ENCODE results near the gene DDX27. TPM values are rescaled to one million over a fixed set of nuclear protein-coding genes. Genes with fewer than 3 reads are reported as not detected.

Gene DDX27
- total RNA-seq, 1 donor from 2014 or later = 13.4 TPM

DNA sequence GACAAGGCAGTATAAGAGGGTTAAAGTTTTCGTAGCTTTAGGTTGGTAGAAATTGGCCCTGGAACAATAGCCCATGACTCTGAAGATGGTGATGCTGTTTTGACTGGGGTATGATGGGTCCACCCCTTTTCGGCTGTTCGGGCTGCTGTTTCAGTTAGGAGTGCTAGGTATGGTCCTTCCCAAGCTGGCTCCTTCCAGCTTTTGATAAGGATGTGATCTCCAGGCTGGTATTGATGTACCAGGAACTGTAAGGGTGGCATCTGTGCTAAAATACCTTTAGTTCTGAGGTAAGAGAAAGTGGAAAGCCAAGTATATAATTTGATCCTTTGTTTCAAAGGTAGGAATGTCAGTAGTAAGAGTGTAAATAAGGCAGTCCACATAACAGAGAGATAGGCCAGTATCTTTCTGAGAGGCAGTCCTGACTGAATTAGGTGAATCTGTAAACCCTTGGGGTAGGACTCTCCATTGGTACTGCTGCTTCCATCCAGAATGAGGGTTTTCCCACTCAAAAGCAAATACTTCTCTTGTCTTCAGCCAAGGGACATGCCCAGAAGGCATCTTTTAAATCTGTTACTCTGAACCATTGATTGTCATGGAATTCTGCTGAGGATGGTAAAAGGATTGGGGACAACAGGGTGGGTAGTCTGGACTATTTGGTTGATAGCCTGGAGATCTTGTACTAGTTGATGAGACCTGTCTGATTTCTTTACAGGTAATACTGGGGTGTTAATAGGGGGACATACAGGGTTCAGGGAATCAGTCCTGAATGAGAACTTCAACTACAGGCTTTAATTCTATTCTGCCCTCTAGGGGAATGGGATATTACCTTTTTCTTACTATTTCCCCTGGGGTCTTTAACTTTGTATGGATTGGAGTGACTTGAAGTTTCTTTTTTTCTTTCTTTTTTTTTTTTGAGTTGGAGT is 64.7 kb downstream of the DDX27 start:
- DNase-seq = no peak
- intact Hi-C loops (cut with micrococcal nuclease) = no loop called here
- no peak for ATAC-seq

DNA sequence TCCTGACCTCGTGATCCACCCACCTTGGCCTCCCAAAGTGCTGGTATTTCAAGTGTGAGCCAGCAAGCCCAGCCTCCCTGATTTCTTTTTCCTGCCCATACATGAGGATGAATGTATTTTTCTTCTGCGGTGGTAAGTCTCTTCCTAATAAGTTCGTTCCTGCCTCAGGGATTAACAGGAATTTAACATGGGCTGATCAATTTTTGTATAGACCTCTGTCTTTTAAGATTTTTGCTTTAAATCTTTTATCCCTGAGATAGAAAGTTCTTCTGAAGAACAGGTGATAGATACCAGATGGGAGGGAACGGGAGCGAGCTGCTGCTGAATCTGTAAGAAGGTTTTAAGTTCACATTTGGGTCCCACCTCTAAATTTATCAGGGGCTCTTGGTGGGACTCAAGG is 65.6 kb downstream of the DDX27 start:
- DNase-seq (no peak), ATAC-seq (no peak)
- intact Hi-C loops (cut with micrococcal nuclease) = no loop called here

DNA sequence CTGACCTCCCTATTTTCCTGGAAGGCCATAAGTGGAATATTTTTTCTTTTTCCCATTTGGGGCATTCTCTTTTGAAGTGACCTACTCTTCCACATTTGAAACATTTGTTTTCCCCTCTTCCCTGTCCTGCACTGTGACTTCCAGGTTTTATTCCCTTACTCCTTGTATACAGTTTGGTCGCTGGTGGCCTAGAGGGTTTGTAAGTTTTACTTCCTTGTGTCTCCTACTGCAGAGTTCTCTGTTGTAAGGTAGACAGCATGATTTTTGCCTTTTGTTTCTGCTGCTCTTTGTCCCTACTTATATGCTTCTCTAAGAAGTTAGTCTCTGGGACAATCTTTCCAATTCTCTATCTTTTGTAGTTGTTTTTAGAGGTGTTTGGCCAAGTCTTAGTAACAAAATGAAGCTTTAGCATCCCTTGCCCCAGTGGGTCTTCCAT is 66.0 kb downstream of the DDX27 start:
- no peak for ATAC-seq

DNA sequence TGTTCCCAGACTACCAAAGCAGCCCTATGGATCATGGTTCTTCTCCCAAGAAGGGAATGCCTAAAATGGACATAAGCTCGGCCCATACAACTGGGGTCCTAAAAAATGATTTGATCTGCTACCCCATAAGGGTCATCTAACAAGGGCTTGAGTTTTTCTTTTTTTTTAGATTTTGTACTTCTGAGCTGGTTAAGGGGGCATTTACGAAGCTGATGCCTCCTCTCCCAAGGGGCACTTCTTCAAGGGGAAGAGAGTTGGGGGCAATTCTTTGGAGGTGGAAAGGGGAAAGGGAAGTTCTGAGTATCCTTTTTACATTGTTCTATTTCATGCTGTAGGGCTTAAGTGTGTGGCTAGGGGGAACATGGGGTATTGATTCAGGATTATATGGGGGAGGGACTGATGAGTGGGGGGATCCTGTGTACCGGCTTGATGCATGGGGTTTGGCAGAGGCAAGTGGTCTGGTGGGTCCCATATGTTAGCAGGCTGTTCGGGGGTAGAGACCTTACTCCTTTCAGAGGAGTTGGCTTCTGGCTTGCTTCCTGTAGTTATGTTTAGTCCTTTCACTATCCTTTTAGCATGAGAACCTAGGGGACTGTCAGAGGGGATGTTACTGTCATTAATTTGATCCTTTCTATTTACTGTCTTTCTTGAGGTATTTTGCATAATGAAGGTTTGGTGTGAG is 66.7 kb downstream of the DDX27 start:
- intact Hi-C loops (cut with micrococcal nuclease) = no loop called here
- ATAC-seq (no peak), DNase-seq (no peak)

More for the DNA sequence above, 66.0 kb downstream of the DDX27 start:
- DNase-seq = no peak
- intact Hi-C loops (cut with micrococcal nuclease) = no loop called here

DNA sequence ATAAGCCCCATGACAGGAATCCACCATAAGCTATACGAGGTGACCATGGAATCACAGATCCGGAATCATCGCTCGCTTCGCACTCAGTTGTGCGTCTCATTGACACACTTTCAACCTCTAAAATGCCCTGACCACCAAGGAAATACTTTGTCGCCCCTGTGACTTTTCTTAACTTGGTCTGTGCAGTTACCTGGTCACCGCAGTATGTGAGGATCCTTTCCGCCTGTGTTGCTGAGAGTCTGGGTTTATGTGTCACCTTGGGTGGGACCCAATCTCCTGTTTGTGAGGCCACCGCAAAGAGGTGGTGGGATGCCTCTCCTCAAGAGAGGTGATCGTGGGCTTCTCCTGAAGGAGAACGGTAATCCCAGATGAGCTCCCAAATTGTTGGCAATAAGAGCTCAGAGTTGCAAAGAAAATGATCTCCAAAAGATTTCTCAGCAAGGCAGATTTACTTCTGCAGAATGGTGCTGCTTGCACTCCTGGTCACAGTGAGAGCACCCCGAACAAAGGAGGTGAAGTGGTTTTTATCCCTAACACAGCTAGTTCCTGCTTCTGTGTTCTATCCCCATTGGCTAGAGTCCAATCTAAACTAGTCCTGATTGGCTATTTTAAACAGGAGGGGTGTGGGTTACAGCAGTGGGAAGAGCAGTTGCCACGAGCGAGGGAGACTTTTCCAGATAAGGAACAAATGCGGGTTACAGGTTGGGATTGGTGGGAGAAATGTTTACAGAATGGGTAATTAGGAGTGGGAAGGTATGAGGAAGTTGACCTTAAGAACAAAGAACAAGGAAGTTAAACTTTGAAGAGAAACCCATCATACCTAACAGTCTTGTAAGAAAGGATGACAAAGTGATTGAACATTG is 67.7 kb downstream of the DDX27 start:
- ATAC-seq (no peak), DNase-seq (no peak)
- intact Hi-C loops (cut with micrococcal nuclease) = no loop called here

DNA sequence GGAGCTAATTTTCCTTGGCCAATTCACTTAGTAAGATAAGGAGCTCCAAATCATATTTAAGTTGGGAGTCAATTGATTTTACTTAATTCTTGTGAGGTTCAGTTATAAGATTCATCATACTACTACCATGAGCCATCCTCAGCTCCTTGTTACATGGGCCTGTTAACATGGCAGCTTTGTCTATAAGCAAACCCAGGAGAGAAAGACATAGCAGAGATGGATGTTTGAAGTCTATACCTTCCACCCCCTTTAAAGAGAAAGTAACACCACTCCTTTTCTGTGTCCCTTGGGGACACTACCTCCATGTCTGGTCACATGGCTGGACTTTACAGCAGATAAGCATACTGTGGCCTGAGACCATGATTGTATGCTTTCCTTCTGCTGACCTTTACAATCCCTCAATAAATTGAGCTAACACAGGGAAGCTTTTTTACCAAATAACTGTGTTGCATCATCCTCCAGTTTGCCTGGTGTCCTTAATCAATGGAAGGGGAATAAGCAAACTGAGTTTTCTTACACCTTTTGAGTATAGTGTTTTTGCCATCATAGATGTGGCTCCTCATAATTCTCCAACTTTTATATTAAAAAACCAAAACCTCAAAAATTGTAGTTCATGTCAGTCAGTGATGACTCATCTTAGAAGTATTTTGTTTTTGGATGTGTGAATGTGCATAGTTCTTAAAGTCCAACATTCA is 68.5 kb downstream of the DDX27 start:
- intact Hi-C loops (cut with micrococcal nuclease) = no loop called here
- no peak for DNase-seq
- no peak for ATAC-seq

DNA sequence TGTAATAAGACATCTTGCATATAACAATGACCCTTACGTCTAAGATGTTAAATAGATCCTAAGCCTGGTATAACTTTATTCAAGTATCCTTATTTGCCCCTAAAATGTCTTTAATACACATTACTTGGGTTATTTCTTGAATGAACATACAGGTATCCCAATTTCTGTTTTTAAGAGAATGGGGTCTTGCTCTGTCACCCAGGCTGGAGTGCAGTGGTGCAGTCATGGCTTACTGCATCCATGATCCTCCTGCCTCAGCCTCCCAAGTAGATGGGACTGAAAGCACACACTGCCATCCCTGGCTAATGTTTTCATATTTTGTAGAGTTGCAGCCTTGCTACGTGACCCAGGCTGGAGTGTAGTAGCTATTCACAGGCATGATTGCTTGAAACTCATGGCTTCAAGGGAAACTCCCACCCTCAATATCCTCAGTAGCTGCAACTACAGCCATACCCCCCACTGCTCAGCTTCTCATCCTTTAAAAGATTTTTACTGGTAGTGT is 69.1 kb downstream of the DDX27 start:
- DNase-seq (no peak), ATAC-seq (no peak)
- intact Hi-C loops (cut with micrococcal nuclease) = no loop called here

DNA sequence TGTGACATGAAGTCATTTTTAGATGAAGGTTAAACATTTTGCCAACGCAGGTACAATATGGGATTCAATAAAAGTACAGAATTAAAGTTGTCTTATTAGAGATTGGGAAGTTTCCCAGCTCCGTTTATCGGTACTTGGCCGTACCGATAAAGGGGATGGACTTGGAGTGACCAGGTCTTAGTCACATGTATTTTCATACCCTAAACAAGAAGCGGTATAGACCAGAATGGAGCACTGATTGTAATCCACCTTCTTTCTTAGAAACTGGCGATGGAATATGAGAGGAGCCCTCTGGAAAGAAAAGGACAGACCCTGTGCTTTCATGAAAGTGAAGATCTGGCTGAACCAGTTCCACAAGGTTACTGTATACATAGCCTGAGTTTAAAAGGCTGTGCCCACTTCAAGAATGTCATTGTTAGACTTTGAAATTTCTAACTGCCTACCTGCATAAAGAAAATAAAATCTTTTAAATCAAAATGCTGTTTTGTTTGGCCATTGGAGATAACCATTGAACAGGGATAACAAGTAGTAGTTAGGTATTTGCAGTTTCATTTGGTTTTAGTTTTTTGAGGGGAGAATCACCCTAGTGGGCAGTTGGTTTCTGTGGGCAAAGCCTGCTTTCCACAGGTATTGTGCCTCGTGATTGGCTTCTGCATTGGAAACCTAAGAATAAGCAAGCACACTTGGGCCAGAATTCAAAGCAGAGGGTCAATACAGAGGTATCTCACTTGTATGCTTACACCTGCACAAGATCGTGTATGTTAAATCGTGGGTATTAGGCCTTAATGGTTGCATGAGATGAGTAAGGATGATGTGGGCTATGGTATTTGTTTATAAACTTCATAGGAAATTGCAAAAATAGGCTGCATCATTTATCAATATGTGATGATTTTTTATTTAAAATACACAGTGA is 69.8 kb downstream of the DDX27 start:
- DNase-seq = no peak
- intact Hi-C loops (cut with micrococcal nuclease) = no loop called here
- ATAC-seq = no peak

DNA sequence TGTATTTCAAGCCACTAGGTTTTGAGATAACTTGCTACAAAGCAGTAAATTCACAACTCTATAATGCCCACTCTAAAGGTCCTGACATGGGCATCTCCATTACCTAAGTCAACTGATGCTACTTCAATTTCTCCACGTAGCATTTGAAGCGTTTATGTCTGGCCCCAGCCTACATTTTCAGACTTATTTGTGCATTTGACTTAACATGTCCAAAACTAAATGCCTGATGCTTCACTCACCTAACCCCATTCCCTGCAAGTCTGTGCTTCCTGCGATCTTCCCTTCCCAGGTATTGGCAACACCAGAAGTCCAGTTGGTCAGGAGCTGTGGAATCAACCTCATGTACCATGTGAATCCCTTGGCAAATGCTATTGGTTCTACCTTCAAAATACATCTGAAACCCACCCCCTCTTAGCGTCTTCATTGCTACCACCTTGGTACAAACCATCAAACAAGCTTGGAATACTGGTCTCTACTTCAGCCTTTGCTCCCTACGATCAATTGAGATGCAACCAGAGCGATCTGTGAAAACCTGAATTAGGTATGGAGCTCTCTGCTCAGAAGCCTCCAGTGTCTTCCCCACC is 71.5 kb downstream of the DDX27 start:
- no peak for ATAC-seq

DNA sequence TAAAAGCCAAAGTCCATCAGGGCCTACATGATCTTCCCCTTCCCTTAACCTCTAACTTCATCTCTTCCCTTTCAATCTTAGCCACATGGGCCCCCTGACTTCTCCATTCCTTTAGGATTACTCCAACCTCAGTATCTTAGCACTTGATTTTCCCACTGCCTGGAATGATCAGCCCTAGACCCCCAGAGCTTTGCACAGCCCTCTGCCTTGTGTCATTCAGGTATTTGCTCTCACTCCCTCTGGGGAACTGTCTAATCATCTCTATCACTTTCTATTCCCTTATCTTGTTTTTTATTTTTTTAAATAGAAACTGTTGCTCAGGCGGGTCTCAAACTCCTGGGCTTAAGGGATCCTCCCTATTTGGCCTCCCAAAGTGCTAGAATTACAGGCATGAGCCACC is 72.0 kb downstream of the DDX27 start:
- ATAC-seq = no peak
- intact Hi-C loops (cut with micrococcal nuclease) = no loop called here

More for the DNA sequence above, 71.5 kb downstream of the DDX27 start:
- DNase-seq = no peak
- intact Hi-C loops (cut with micrococcal nuclease) = no loop called here

DNA sequence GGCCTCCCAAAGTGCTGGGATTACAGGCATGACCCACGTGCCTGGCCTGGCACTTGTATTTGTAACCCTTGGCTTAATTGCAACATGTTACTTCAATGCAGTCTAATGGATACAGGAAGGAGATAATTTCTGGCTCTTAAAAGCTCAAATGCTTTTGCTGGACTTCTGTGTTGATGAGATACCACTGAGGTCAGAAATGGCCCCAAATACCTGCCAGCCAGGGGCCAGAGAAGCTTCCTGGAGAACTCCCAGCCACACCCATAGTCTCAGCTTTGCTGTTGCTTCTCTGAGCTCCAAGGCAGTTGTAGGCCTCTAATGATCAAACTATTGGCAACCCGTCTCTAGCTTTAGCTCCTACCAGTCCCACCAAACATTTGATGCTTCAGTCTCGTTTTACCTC is 72.8 kb downstream of the DDX27 start:
- DNase-seq (no peak), ATAC-seq (no peak)
- intact Hi-C loops (cut with micrococcal nuclease) = no loop called here

More for the DNA sequence above, 72.0 kb downstream of the DDX27 start:
- no peak for DNase-seq

DNA sequence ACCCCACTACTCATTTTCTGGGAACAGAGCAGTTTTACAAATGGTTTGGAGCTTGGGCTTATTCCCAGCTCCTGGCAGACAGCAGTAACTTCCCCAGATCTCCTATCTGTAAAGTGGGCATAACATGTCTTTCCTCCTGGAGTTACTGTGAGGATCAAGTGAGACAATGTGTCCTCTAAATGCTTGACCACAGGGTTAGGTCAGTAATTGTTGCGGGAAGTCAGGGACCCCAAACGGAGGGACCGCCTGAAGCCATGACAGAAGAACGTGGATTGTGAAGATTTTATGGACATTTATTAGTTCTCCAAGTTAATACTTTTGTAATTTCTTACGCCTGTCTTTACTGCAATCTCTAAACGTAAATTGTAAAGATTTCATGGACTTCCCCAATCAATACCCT is 73.9 kb downstream of the DDX27 start:
- DNase-seq (no peak), ATAC-seq (no peak)
- intact Hi-C loops (cut with micrococcal nuclease) = no loop called here

Other genes with a start within 250 kb of the DDX27 start
- gene CSE1L, start 173.1 kb upstream of the DDX27 start, total RNA-seq = 40.0 TPM
- 60.4 TPM for gene STAU1, start 31.1 kb upstream of the DDX27 start, total RNA-seq
- 20.6 TPM for gene ZNFX1, start 58.6 kb downstream of the DDX27 start, total RNA-seq

All from left ventricle myocardium superior (tissue), 1 donor.